ELF-1 (cell line): ENCODE measurements around the gene ZMYM4.
A peak's percentile ranks its signal among the peaks of the same experiment; 100 is the strongest.

Experiments used
- DNase-seq: peaks from one replicate; pipeline ENCODE4 v3.0.0-alpha.2; 2016; ENCODE audit warnings: low read depth, low spot score

Gene ZMYM4

GRCh38 chr1:35401049-35401448 is 132.5 kb downstream of the ZMYM4 start:
- no peak for DNase-seq

- no peak for DNase-seq
Observed at GRCh38 chr1:35406103-35406502, 137.6 kb downstream of the ZMYM4 start.

- DNase-seq = no peak
Observed at GRCh38 chr1:35407743-35408142, 139.2 kb downstream of the ZMYM4 start.

- no peak for DNase-seq
Observed at GRCh38 chr1:35408925-35409324, 140.4 kb downstream of the ZMYM4 start.

GRCh38 chr1:35426097-35426586 is 157.6 kb downstream of the ZMYM4 start:
- no peak for DNase-seq

GRCh38 chr1:35428360-35428759 is 159.9 kb downstream of the ZMYM4 start:
- no peak for DNase-seq

GRCh38 chr1:35430762-35431161 is 162.3 kb downstream of the ZMYM4 start:
- DNase-seq = no peak

- DNase-seq = no peak
Observed at GRCh38 chr1:35431173-35431599, 162.7 kb downstream of the ZMYM4 start.

GRCh38 chr1:35432231-35432630 is 163.7 kb downstream of the ZMYM4 start:
- no peak for DNase-seq

GRCh38 chr1:35433714-35434113 is 165.2 kb downstream of the ZMYM4 start:
- DNase-seq = no peak

- DNase-seq = no peak
Observed at GRCh38 chr1:35434703-35435102, 166.2 kb downstream of the ZMYM4 start.

- DNase-seq = no peak
Observed at GRCh38 chr1:35436078-35436477, 167.6 kb downstream of the ZMYM4 start.

- DNase-seq = no peak
Observed at GRCh38 chr1:35437200-35437599, 168.7 kb downstream of the ZMYM4 start.

GRCh38 chr1:35439626-35440025 is 171.1 kb downstream of the ZMYM4 start:
- DNase-seq = no peak

- no peak for DNase-seq
Observed at GRCh38 chr1:35441926-35442579, 173.5 kb downstream of the ZMYM4 start.

- DNase-seq = no peak
Observed at GRCh38 chr1:35442734-35443133, 174.2 kb downstream of the ZMYM4 start.

- DNase-seq = peak; percentile 17
Observed at GRCh38 chr1:35443768-35444518, 175.4 kb downstream of the ZMYM4 start.

- no peak for DNase-seq
Observed at GRCh38 chr1:35444519-35444774, 175.9 kb downstream of the ZMYM4 start.

GRCh38 chr1:35447278-35447677 is 178.8 kb downstream of the ZMYM4 start:
- DNase-seq = no peak

- no peak for DNase-seq
Observed at GRCh38 chr1:35448344-35448801, 179.9 kb downstream of the ZMYM4 start.

GRCh38 chr1:35449334-35450008 is 181.0 kb downstream of the ZMYM4 start:
- DNase-seq = no peak

- DNase-seq = peak; percentile 83
Observed at GRCh38 chr1:35451125-35451528, 182.6 kb downstream of the ZMYM4 start.
